Upper lobe of left lung (tissue), 6 donors: Measurements from ENCODE around the gene TNS1. TPM values are rescaled to one million over a fixed set of nuclear protein-coding genes. Genes with fewer than 3 reads are reported as not detected.
"Not testable (repeated sequence)": the region's sequence is repeated elsewhere in the genome, so short reads cannot be mapped to it uniquely, and the experiment has no call there.

Experiments
- ATAC-seq, 2 donors: fragments of 200-7000 bp; cut with Tn5 transposase; one replicate each; pipeline ENCODE4 v1.9.1; 2022; ENCODE audit warnings: mild to moderate bottlenecking in 2 of 2, moderate library complexity in 2 of 2; ENCODE audit not compliant: low FRiP score in 2 of 2
- DNase-seq, 2 donors: peaks; one replicate each; pipeline ENCODE4 v3.0.0-alpha.2; 2019 to 2020
- H3K27ac ChIP-seq, 4 donors: fragments of 200-600 bp; sonication (generic); one replicate each; pipeline ENCODE4 v1.5.1; 2016 to 2019
- H3K27me3 ChIP-seq, 4 donors: fragments of 200-600 bp; sonication (generic); one replicate each; pipeline ENCODE4 v1.5.1; 2017 to 2019
- H3K36me3 ChIP-seq, 4 donors: fragments of 200-600 bp; sonication (generic); one replicate each; pipeline ENCODE4 v1.5.1; 2016 to 2019
- H3K4me1 ChIP-seq, 4 donors: fragments of 200-600 bp; sonication (generic); one replicate each; pipeline ENCODE4 v1.5.1; 2018 to 2019
- H3K4me3 ChIP-seq, 4 donors: fragments of 200-600 bp; sonication (generic); one replicate each; pipeline ENCODE4 v1.5.1; 2017 to 2019; ENCODE audit warnings: mild to moderate bottlenecking in 2 of 4, moderate library complexity in 1 of 4
- H3K9me3 ChIP-seq, 4 donors: fragments of 200-600 bp; sonication (generic); one replicate each; pipeline ENCODE4 v1.5.1; 2018 to 2019
- CTCF ChIP-seq, 6 experiments: fragments of 450-650 bp in 4 of 6; fragments of 200-600 bp in 2 of 6; sonication (generic) in 2 of 6; IDR thresholded peaks; one replicate each; pipeline ENCODE4 v1.5.1; 2016 to 2019; ENCODE audit warnings: antibody characterized with exemption in 6 of 6
- EP300 ChIP-seq, 4 donors: sonication (generic); formaldehyde crosslinking; IDR thresholded peaks; one replicate each; pipeline ENCODE4 v1.5.1; 2017; ENCODE audit warnings: antibody characterized with exemption in 4 of 4, control low read depth in 2 of 4
- POLR2A ChIP-seq, 4 donors: fragments of 450-650 bp; IDR thresholded peaks; one replicate each; pipeline ENCODE4 v1.5.1; 2016 to 2017; ENCODE audit warnings: antibody characterized with exemption in 4 of 4, mild to moderate bottlenecking in 2 of 4
- POLR2AphosphoS5 ChIP-seq, 2 donors: sonication (generic); formaldehyde crosslinking; IDR thresholded peaks; one replicate each; pipeline ENCODE4 v1.5.1; 2017; ENCODE audit warnings: antibody characterized with exemption in 2 of 2
- WGBS, 2 donors: methylation state at CpG; one replicate each; pipeline ENCODE4 v1.1.5; 2017 to 2018; 5-methylcytosine and 5-hydroxymethylcytosine counted together
- total RNA-seq, 6 donors: library from RNA; depleted of rRNA in 4 of 6; stranded (reverse); fragments of >200 nt in 4 of 6; gene quantifications; one replicate each; pipeline versions ENCODE4 v1.1.0 to v1.2.1, GENCODE V29; 2016 to 2021
- donor health status: DM: no; HTN: no; CAD: no; lungs with moderate emphysema.
- donor health status: DM: no; HTN: yes; CAD: no; lungs with severe emphysema.

Gene TNS1
- total RNA-seq, 6 donors from 2014 or later = 325 to 1,095 (median 550) TPM

- no peak for TF ChIP-seq CTCF (IDR thresholded peaks at IDR 0.05)
- no peak for TF ChIP-seq EP300 (IDR thresholded peaks at IDR 0.05)
- no peak for TF ChIP-seq POLR2AphosphoS5 (IDR thresholded peaks at IDR 0.05)
- no peak for TF ChIP-seq POLR2A (IDR thresholded peaks at IDR 0.05)
- no peaks in the 10 kb centered on the region for H3K9me3 ChIP-seq
- no peak for ATAC-seq
- H3K27ac ChIP-seq = no peak overlapping the region
- no peaks in the 10 kb centered on the region for H3K27me3 ChIP-seq
- no peaks in the 10 kb centered on the region for H3K36me3 ChIP-seq
- WGBS, 2 donors = 69 to 73% methylated on average over 5 to 12 of the region's 12 CpGs
- peaks cover 3 to 11% (median 7%) of the 10 kb centered on the region in 4 donors for H3K4me1 ChIP-seq
- H3K4me3 ChIP-seq = no peak overlapping the region
- no peak for DNase-seq
Measured at GRCh38 chr2:218021536-218022071, 18.8 kb upstream of the TNS1 start.

GRCh38 chr2:218020966-218021535, 18.3 kb upstream of the TNS1 start:
- DNase-seq = no peak
- no peaks in the 10 kb centered on the region for H3K27me3 ChIP-seq
- 83 to 93% methylated on average over 4 to 6 of the region's 6 CpGs for WGBS, 2 donors
- TF ChIP-seq EP300 (IDR thresholded peaks at IDR 0.05) = no peak
- no peak for TF ChIP-seq CTCF (IDR thresholded peaks at IDR 0.05)
- no peak for TF ChIP-seq POLR2A (IDR thresholded peaks at IDR 0.05)
- no peak for TF ChIP-seq POLR2AphosphoS5 (IDR thresholded peaks at IDR 0.05)
- H3K9me3 ChIP-seq = no peaks in the 10 kb centered on the region
- peaks cover 0 to 11% (median 6%) of the 10 kb centered on the region in 4 donors for H3K4me1 ChIP-seq
- no peak overlapping the region for H3K4me3 ChIP-seq
- H3K36me3 ChIP-seq = no peaks in the 10 kb centered on the region
- no peak for ATAC-seq
- no peak overlapping the region for H3K27ac ChIP-seq

- Histone ChIP-seq H3K36me3 (no peaks in the 10 kb centered on the region), H3K27me3 (no peaks in the 10 kb centered on the region), H3K4me3 (no peak overlapping the region), H3K4me1 (peaks cover 0 to 11% (median 8%) of the 10 kb centered on the region in 4 donors), H3K27ac (no peak overlapping the region), H3K9me3 (no peaks in the 10 kb centered on the region)
- ATAC-seq (no peak), DNase-seq (no peak)
- TF ChIP-seq POLR2AphosphoS5 (IDR thresholded peaks at IDR 0.05) (no peak), CTCF (IDR thresholded peaks at IDR 0.05) (no peak), POLR2A (IDR thresholded peaks at IDR 0.05) (no peak), EP300 (IDR thresholded peaks at IDR 0.05) (no peak)
- WGBS, 2 donors = 80 to 88% methylated on average over 5 of the region's 5 CpGs
Measured at GRCh38 chr2:218020281-218020680, 17.5 kb upstream of the TNS1 start.

GRCh38 chr2:218019411-218020060, 16.7 kb upstream of the TNS1 start:
- peaks cover 0 to 11% (median 9%) of the 10 kb centered on the region in 4 donors for H3K4me1 ChIP-seq
- no peak overlapping the region for H3K27ac ChIP-seq
- H3K27me3 ChIP-seq = no peaks in the 10 kb centered on the region
- H3K9me3 ChIP-seq = no peaks in the 10 kb centered on the region
- DNase-seq (no peak), ATAC-seq (no peak)
- WGBS, 2 donors = 71 to 84% methylated on average over 7 of the region's 7 CpGs
- H3K36me3 ChIP-seq = no peaks in the 10 kb centered on the region
- no peak overlapping the region for H3K4me3 ChIP-seq
- no peak for TF ChIP-seq EP300 (IDR thresholded peaks at IDR 0.05)

- DNase-seq = not testable (repeated sequence)
- WGBS, 2 donors = 88 to 94% methylated on average over 4 of the region's 4 CpGs
Measured at GRCh38 chr2:218018842-218019125, 16.0 kb upstream of the TNS1 start.

More at GRCh38 chr2:218018842-218019125, 16.0 kb upstream of the TNS1 start:
- not testable (repeated sequence) for H3K27ac ChIP-seq, H3K27me3 ChIP-seq, H3K9me3 ChIP-seq, H3K4me3 ChIP-seq, ATAC-seq, H3K36me3 ChIP-seq
- H3K4me1 ChIP-seq = peaks cover 0 to 11% (median 9%) of the 10 kb centered on the region in 4 donors
